Measurements from ENCODE around the gene TTLL10.

Gene TTLL10

GRCh38 chr1:1157914-1158710 is 15.6 kb upstream of the TTLL10 start:
- DNase-seq (ENCODE audit: low read depth) = no peak

- DNase-seq (ENCODE audit: low read depth) = no peak
Observed at GRCh38 chr1:1160281-1160930, 13.3 kb upstream of the TTLL10 start.

GRCh38 chr1:1161078-1161682 is 12.5 kb upstream of the TTLL10 start:
- no peak for DNase-seq (ENCODE audit: low read depth)

GRCh38 chr1:1161683-1162079 is 12.0 kb upstream of the TTLL10 start:
- DNase-seq (ENCODE audit: low read depth) = no peak

GRCh38 chr1:1162597-1163537 is 10.8 kb upstream of the TTLL10 start:
- no peak for DNase-seq (ENCODE audit: low read depth)

GRCh38 chr1:1163538-1164070 is 10.1 kb upstream of the TTLL10 start:
- no peak for DNase-seq (ENCODE audit: low read depth)

GRCh38 chr1:1164361-1164700 is 9.3 kb upstream of the TTLL10 start:
- no peak for DNase-seq (ENCODE audit: low read depth)

- DNase-seq (ENCODE audit: low read depth) = no peak
Observed at GRCh38 chr1:1164701-1165451, 8.8 kb upstream of the TTLL10 start.

GRCh38 chr1:1165485-1165884 is 8.2 kb upstream of the TTLL10 start:
- no peak for DNase-seq (ENCODE audit: low read depth)

- no peak for DNase-seq (ENCODE audit: low read depth)
Observed at GRCh38 chr1:1165900-1166421, 7.7 kb upstream of the TTLL10 start.

- DNase-seq (ENCODE audit: low read depth) = no peak
Observed at GRCh38 chr1:1166642-1167397, 6.9 kb upstream of the TTLL10 start.

- DNase-seq (ENCODE audit: low read depth) = no peak
Observed at GRCh38 chr1:1167398-1167821, 6.3 kb upstream of the TTLL10 start.

- DNase-seq (ENCODE audit: low read depth) = no peak
Observed at GRCh38 chr1:1167841-1168450, 5.7 kb upstream of the TTLL10 start.

- DNase-seq (ENCODE audit: low read depth) = no peak
Observed at GRCh38 chr1:1168451-1169411, 4.9 kb upstream of the TTLL10 start.

GRCh38 chr1:1169429-1170214 is 4.1 kb upstream of the TTLL10 start:
- DNase-seq (ENCODE audit: low read depth) = no peak

- DNase-seq (ENCODE audit: low read depth) = no peak
Observed at GRCh38 chr1:1170215-1171091, 3.2 kb upstream of the TTLL10 start.

GRCh38 chr1:1171161-1171545 is 2.5 kb upstream of the TTLL10 start:
- no peak for DNase-seq (ENCODE audit: low read depth)

Measured in stimulated activated CD8-positive, alpha-beta memory T cell treated with anti-CD3 and anti-CD28 coated beads, Interleukin-7, amount 100 ng/mL, for 24 hours (primary cell).